Kidney glomerular epithelial cell (primary cell): ENCODE data around the gene IL15RA.
"Not testable (repeated sequence)": the region's sequence is repeated elsewhere in the genome, so short reads cannot be mapped to it uniquely, and the experiment has no call there.

Experiments
- DNase-seq: peaks from one replicate; lab custom pipeline; 2025; lab: John Stamatoyannopoulos, UW

IL15RA gene

DNA sequence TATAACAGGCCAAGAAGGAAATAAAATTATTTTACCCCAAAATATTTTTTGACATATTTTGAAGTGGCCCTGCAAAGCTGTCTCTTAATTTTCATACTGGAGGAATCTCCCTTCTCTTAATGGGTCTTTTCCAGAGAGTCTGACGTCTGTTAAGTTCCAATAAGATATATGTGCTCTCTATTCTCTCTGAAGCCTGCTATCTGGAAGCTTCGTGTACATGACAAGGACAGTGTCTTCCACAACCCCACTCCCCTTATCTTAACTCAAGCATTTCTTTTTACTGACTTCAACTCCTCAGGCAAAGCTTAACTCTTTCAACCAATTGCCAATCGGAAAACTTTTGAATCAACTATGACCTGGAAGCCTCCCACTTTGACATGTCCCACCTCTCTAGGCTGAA lies 29.2 kb upstream of the IL15RA start:
- no peak for DNase-seq

- no peak for DNase-seq
Measured at GRCh38 chr10:6005856-6006395, 28.6 kb upstream of the IL15RA start.

GRCh38 chr10:6005161-6005804 lies 27.9 kb upstream of the IL15RA start:
- not testable (repeated sequence) for DNase-seq

DNA sequence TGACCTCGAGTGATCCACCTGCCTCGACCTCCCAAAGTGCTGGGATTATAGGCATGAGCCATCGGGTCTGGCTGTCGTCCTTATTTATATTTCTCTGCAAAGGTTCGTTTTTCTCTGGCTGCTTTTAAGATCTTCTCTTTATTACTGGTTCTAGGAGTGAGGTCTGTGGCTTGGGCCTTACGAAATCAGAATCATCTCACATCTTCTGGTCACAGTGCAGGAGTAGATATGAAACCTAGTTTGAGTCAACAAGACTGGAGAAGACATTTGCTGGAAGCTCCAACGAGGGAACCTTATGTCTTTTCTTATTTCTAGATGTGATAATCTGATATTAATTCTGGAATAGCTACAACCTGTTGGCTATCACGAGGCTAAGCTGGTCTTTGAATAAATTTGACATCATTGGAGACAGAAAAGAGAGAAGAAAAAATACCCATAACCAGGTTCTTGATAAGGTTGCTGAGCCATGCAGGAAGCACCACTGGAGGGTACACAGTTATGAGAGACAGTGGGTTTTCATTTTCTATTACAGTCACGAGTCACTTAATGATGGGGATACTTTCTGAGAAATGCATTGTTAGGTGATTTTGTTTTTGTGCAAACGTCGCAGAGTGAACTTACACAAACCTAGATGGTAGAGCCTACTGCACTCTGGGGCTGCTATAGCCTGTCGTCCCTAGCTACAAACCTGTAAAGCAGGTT lies 25.6 kb upstream of the IL15RA start:
- DNase-seq, result no peak

- no peak for DNase-seq
Measured at GRCh38 chr10:5999440-6000165, 22.3 kb upstream of the IL15RA start.

DNA sequence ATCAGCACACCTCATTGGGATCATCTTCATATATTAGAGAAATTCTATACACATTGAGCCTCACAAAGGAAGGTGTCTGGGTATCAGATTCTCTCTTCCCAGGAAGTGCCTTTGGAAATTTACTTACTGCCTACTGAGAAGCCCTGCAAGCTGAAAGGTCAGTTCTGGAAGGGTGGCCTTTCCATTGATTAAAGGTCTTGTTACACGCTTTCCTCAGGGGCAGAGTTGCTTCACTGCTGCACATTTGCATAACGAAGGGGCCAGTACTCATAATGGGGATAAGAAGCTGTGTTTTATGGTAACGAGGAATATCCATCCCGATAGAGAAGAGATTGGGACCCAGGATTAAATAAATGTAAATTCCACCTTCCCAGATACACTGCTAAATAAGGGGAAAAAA lies 19.4 kb upstream of the IL15RA start:
- no peak for DNase-seq

- DNase-seq, result no peak
Measured at GRCh38 chr10:5992398-5992797, 15.1 kb upstream of the IL15RA start.

- DNase-seq, result no peak
Measured at GRCh38 chr10:5991708-5992107, 14.4 kb upstream of the IL15RA start.

DNA sequence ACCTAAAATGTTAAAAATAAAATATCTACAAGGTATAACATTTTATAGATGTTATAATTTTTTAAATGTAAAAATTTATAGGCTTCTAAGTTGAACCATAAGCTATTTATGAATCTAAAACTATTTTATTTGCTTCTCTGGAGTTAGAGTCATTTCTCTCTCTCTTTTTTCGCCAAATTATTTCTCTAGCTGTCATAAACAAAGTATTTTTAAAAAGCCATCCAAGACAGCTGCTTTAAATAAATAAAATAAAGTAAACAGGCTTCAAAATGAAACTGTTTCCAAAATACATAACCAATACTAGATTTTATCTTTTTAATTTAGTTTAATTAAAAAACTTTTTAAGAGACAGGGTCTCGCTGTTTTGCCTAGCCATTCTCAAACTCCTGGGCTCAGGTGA lies 12.4 kb upstream of the IL15RA start:
- DNase-seq, result no peak

- no peak for DNase-seq
Measured at GRCh38 chr10:5988336-5988920, 11.1 kb upstream of the IL15RA start.

GRCh38 chr10:5987747-5988146 lies 10.4 kb upstream of the IL15RA start:
- no peak for DNase-seq

DNA sequence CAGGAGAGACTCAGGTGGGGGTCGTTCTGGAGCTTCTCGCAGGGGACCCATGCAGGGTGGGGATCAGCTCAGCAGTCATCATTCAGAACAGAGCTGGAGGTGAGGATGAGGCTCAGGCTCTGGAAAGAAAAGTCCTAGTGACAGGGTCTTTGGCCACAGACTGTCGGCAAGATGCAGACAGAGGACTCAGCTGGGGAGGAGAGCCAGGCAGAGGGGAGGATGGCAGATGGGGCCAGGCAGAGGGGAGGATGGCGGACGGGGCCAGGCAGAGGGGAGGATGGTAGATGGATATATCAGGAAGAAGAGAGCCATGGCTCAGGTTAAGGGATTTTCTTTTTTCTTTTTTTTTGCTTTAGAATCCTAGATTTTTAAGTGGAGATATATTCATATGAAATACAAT lies 7.7 kb upstream of the IL15RA start:
- no peak for DNase-seq

DNA sequence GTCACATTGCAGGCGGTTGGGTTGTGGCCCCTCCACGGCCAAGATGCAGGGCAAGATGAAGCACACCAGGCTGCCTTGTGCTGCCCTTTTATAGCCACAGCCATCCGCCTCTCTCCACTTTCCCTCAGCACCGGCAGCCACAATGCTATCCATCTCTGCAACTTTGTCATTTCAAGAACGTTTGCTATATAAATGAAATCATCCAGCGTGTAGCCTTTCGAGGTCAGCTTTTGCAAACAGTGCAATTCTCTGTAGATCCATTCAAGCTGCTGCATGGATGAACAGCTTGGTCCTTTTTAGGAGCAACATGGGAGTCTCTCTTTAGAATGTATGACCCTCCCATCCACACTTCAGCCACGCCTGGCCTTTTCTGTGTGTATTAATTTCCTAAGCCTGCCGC lies 6.4 kb upstream of the IL15RA start:
- DNase-seq, result no peak

DNA sequence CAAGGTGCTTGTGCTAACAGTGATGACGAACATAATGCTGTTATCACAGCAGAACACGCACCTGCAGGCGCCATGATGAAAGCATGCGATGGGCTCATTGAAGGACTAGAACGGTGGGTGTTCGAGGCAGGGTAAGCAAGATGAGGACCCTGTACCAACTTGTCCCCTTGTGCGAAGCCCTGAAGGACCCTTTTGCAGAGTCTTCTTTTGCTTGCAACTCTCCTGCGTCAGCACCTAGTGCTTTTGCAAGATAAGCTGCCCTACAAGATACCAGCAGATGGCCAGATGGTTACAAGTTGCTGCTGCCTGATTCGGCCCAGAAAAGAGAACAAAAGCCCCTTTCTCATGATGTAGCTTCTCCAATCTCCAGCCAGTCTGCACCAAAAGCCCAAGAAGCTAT lies 4.2 kb upstream of the IL15RA start:
- DNase-seq, result no peak

- no peak for DNase-seq
Measured at GRCh38 chr10:5978230-5978489, 817 bp upstream of the IL15RA start.

DNA sequence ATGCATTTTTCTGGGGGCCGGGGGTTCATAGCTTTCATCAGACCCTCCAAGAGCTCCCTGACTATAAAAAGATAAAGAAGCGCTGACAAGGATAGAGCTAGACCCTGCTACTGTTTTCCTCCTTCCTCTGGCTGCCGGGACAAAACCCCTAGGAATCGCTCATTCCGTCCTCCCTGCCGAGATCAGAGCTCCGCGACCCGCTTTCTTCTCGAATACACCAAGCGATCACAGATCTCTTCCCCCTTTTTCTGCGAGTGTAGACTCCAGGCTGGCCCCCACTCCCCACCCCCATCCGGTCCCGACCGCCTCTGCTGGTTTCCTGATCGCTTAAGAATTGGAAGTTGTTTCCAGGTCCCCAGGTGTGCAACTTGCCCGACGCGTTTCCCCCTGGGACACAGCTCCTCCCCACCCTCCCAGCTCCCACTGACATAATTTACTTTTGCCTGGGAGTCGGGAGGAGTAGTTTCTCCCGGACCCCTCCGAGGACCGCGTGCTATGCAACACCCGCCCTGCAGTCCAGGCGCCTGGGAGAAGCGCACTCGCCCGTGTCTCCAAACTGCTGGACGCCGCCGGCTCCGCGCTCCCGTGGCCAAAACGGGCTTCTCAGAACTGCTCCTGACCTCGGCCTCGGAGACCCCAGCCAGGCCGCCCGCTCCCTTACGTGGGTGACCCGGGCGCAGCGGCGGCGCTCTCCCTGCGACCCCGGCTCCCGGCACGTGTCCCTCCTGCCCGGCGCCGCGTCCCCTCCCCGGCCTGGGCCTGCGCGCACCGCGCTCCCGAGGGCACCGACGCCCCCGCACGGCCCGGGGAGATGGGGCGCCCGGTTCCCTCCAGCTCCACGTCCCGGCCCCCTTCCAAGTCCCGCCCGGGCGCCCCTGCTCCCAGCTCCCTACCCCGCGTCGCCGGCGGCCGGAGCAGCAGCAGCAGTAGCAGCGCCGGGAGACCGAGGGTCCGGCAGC lies 552 bp downstream of the IL15RA start:
- DNase-seq, result no peak

DNA sequence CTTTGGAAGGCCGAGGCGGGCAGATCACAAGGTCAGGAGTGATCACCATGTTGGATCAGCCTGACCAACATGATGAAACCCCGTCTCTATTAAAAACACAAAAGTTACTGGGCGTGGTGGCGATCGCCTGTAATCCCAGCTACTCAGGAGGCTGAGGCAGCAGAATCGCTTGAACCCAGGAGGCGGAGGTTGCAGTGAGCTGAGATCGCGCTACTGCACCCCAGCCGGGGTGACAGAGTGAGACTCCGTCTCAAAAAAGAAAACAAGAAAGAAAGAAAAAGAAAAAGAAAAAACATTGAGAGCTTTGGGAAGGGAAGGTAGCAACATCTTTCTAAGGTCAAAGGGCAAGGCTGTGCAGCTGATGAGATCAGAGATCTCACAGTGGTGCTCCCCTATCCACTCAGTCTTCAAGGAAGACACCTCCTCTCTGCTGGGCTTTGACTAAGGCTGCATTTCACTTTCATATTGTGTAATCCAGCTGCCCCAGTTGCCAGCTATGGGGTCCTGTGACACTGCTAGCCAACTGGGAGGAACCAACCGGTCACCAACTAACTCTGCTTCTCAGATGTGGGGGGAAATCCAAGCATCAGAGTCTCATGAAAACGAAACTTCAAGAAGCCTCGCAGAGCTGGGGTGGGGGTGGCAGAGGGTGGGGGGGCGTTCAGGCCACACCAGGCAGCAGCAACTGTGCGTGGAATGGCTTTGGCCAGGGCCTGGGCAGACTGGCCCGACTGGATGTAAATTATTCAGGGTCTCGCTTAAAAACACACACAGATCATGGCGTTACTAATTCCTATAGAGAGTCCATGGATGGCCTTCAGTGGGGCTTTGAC lies 1.5 kb downstream of the IL15RA start:
- no peak for DNase-seq

GRCh38 chr10:5973069-5973468 lies 4.3 kb downstream of the IL15RA start:
- DNase-seq, result no peak

DNA sequence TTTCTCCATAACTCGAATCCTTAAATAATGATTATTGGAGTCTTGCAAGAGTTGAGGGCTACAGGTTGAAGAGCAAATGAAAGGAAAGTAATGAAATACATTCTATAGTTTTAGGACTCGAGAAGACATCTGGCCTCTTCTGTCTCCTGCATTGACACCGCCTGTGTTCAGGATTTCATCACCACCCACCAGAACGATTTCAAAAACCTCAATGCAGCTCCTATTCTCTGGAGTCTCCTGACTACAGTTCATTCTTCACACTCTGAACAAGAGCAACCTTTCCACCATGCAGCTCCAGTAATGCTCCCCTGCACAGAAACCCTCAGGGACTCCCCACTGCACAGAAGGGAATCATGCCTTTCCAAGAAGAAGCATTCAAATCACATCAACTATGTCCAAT lies 5.5 kb downstream of the IL15RA start:
- no peak for DNase-seq

DNA sequence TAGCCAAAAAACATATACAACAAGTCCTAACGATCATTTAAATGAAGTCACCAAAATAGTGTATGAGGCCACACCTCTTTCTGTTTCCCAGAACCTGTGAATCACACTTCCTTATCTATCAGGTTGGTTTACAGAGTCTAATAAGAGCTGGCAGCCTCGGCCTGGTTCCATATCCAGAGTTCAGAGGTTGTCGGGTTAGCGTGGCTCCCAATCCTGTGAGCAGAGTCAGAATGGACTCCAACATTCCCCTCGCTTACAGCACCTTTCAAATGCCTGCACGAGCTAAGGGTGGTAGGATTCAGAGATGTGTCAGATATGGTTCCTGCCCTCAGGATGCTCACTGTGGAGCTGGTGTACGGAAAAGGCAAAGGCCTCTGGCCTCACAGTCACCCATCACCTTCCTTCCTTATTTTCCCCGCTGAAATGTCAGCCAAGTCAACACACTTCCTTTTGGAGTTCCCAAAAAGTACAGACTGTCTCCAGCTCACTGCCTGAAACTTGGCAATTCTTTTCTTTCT lies 6.0 kb downstream of the IL15RA start:
- DNase-seq, result no peak

DNA sequence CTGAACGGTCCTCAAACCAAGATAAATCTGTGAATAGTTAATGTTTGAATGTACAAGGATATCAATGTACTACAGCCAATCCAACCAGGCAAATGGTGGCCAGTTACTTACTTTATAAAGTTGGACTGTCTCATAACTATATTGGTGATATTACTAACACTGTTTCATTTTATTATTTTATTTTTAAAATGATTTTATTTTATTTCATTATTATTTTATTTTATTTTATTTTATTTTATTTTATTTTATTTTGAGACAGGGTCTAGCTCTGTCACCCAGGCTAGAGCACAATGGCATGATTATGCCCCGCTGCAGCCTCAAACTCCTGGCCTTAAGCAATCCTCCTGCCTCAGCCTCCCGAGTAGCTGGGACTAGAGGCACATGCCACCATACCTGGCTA lies 6.8 kb downstream of the IL15RA start:
- no peak for DNase-seq
